ENCODE data around the gene CUX1.

Gene CUX1

DNA sequence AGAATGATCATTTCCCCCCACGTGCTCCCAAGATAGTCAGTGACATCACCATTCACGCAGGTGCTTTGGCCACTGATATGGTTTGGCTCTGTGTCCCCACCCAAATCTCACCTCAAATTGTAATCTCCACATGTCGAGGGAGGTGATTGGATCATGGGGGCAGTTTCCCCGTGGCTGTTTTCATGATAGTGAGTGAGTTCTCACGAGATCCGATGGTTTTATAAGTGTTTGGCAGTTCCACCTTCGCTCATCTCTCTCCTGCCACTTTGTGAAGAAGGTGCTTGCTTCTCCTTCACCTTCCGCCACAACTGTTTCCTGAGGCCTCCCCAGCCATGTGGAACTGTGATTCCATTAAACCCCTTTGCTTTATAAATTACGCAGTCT, 263.8 kb downstream of the CUX1 start:
- no peak for DNase-seq

DNA sequence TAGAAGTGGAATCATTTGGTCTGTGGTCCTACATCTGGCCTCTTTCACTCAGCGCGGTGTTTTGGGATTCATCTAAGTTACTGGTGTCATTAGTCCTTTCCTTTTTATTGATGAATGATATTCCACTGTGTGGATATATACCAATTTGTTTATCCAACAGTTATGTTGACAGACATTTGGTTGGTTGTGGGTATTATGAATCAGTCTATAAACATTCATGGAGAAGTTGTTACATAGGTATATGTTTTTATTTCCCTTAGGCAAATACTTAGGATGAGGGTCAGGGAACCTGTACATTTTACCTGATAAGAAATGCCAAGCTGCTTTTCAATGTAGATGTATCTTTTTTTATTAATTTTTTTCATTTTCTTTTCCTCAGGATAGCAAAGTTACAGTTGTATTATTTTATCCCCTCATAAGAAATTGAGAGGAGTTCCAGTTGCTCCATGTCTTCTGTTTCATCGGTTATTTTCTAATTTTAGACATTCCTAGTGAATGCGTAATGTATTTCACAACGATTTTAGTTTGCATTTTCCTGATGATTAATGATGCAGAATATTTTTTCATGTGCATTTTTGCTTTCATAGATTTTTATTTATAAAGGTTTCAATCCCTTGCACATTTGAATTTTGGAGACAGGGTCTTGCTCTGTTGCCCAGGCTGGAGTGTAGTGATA, 265.4 kb downstream of the CUX1 start:
- no peak for DNase-seq

DNA sequence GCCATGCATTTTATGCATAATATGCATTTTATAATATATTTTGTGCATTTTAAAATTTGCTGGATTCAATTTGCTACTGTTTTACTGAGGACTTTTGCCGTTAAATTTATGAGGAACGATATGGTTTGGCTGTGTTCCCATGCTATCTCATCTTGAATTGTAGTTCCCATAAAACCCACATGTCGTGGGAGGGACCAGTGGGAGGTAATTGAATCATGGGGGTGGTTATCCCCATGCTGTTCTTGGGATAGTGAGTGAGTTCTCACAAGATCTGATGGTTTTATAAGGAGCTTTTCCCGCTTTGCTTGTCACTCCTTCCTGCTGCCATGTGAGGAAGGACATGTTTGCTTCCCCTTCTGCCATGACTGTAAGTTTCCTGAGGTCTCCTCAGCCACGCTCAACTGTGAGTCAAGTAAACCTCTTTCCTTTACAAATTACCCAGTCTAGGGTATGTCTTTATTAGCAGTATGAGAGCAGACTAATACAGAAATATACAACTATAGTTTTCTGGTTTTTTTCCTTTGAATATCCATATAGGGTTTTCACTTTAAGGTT, 267.9 kb downstream of the CUX1 start:
- DNase-seq, result no peak

DNA sequence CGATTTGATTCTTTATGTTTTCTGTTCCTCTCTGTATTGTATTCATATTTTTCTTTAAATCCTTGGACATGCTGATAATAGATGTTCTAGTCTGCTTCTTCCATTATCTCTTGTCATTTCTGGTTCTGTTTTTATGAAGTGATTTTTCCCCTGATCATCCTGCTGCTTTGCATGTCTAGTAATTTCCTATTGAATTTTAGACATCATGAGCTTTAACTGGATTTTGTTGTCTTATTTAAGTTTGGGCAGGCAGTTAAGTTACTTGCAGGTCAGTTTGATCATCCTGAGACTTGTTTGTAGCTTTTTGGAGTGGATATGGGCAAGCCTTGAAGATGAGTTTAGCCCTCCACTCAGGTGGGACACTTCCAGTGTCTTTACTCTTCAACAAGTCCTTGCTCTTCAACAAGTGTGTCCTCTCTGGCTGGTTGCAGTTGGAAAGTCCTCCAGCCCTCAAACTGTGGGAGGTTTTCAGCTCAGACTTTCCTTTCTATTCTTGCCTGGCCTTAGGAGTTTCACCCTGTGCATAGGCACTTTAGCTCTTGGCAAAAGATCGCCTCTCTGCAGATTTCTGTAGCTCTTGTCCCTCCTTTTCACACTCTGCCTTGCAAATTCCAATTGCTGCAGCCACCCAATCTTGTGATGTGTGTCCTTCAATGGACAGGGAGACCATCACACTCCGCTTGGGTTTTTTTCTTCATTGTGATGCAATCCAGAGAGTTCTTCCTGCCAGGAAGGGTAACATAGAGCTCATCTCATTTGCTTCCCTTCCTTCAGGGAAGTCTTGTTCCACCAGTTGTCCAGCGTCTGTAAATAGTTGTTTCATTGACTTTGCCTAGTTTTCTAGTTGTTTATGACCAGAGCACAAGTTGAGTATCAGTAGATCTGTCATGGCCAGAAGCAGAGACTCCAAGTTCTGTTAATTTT, 272.0 kb downstream of the CUX1 start:
- DNase-seq, result no peak

DNA sequence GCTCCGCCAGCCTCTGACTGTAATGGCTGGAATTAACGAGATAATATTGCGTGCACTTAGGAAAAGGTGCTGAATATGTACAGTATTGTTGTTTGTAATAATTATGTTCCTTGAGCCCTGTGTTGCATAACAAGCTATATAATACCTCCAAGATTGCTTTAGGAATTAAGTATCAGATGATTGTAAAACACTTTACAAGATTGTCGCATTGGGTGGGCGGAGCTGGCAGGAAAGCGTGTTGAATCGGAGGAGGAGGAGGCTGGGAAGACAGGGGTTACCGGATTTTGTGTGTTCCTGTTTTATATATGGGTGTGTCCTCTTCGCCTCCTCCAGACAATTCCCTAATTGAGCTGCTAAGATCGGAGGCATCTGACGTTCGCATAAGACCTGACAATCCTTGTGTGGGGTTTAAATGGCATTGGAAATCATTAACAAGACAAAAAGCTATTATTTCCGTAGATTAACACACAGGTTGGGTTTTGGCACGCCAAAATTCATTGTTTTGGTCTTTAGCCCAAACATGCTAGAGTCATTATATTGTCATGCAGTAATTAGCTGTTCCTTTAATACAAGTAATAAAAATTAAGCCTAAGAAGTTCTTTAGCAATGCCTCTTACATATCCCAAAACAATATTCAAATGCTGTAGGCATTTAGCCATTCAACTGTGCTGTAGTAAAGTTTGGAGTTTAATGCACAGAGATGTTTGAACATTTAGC, 276.3 kb downstream of the CUX1 start:
- no peak for DNase-seq

DNA sequence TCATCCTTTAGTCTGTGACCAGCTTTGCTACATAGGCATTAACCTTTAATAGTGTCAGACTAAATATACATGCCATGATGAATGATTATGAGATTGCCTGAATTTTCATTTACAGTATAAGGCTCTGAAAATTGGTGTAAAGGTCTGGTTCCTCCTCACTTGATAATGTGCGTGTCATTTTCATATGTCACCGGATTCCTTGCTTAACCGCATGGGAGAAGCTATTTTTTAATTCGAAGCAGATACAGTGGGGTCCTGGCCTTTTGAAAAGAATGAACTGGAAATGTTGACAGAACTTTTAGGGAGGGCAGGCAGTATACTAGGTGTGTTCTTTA, 276.9 kb downstream of the CUX1 start:
- no peak for DNase-seq

DNA sequence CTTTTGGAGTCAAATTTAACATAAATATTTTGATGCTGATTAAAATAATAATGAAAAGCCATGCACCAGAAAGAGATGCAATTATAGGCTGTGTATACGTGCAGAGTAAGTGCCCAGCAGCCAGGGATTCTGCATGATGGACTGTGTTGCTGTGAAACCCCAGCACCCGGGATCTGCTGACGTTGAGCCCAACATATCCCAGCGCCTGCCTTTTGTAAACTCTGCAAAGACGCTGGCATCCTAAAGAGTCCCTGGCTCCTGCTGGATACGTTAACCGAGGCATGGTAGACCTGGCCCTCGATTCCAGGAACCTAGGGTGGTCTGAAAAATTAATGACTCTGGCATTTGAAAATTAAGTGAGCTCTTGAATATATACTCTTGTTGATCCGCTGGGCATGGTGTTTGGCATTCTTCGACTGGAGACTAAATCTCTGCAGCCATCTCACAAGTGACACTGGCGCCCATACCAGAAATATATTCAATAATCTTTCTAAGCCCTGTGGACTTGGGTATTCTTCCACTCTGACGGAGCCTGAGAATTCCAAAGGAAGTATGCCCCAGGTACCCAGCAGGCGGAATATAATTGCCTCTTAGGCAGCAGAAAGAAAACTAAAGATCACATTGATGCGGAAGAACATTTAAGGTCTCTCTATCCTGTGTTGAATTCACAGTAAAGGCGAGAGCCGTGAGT, 278.0 kb downstream of the CUX1 start:
- no peak for DNase-seq

DNA sequence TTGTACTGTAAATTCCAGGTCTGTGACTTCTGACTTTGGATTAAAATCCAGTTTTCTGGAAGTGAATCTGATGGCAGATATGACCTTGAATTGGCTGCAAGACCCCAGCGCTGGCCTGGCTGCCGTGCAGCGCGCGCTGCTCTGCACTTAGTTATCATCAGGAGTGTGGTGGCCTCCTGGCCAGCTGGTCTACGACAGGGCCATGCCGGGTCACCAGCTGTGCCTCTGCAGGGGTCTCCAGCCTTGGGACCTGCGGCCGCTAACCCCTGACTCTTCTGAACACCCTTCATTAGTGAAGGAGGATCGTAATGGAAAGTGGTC, 278.5 kb downstream of the CUX1 start:
- DNase-seq, result no peak

DNA sequence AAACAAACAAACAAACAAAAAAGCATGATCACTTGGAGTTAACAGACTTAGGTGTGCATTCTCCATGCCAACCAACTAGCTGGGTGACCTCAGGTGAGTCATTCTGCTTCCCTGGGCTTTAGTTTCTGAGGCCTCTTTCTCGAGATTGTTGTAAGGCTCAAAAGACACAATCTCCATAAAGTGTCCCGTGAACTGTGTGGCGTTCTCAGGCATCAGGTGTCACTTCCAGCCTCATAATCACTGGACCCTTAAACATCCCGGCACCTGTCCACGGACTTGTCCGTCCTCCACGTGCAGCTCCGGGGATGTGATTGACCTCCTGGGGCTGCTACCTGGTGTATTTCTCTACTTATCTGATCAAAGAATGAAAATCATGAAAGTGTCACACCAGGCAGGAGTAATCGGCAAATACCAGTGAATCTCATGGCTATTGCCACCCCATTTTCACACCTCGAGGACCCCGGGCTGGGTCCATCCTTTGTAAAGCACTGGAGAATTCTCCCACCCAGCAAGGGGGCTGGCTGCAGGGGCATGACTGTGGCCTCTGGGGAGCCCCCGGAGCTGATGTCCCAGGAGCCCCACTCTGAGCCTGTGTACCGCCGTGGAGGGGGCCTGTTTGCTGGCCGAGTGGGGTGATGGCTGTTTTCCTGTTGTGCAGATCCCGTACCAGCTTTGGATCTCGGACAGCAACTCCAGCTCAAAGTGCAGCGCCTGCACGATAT, 279.4 kb downstream of the CUX1 start:
- no peak for DNase-seq

DNA sequence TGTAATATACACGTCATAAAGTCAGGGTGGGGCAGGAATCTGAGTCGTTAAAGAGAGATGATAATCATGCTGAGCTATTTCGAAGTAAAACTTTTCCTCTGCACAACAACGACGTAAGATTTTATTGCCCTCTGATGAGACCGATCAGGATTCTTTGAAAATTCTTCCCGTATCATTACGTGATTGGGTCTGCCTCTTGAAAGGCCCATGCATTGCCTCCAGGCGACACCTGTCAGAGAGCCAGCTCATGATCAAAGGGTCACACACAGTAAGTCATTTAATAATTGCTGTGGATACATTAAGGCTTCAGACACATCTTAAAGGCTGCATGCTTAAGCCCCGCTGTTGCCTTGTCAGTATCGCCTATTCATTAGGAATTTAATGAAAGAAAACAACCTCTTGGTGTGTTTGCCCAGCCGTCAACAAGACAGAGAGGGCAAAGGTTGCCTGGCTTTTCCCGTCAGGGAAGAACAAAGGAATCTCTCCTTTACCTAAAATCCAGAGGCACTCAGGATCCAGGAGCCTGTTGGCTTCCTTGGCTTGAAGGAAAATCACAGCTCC, 280.3 kb downstream of the CUX1 start:
- no peak for DNase-seq

DNA sequence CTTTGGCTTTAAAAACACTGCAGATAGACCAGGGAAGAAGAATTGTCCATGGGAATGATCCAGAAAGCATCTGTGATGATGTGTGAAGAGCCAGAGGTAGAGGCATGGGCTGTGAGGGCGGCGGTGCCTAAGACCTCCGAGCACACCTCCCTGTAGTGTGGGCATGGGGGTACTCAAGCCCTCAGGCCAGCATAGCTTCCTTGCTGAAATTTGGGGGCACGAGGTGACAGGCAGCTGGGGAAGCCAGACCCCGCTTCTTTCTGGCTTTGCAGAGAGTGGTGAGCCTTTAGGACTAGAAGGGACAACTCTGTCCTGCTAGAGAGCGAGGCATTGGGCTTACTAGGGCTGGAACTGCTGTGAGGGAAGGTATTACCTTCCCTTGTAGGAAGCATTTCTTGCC, 281.6 kb downstream of the CUX1 start:
- no peak for DNase-seq

DNA sequence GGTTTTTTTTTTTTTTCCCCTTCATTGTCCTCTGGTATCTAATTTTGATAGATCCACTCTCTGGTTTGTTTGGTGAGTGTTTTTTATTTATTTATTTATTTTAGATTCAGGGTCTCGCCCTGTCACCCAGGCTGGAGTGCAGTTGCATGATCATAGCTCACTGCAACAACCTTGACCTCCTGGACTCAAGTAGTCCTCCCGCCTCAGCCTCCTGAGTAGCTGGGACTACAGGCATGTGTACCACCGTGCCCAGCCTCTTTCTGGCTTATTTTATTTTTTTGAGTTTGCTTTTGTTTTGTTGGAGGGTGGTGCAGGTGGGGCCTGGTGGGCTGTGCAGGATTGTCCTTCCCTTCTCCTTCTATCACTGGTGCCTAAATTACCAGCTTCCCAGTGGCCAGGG, 282.0 kb downstream of the CUX1 start:
- no peak for DNase-seq

DNA sequence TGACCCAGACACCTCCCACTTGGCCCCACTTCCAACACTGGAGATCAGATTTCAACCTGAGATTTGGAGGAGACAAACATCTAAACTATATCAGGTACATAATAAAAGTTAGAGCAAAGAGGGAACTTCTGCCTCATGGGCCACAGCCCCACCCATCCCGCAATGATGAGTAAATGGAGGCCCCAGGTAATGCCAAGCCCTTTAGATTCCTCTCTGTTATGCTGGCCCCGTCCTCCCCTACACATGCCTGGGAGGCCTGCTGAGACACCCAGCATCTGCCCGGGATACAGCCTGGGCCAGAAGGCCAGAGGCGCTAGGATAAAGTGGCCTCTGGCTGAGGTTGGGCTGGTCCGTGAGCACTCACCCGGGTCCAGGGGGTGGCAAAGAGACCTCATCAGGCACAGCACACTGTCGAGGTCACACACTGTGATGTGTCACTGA, 283.7 kb downstream of the CUX1 start:
- DNase-seq, result no peak

DNA sequence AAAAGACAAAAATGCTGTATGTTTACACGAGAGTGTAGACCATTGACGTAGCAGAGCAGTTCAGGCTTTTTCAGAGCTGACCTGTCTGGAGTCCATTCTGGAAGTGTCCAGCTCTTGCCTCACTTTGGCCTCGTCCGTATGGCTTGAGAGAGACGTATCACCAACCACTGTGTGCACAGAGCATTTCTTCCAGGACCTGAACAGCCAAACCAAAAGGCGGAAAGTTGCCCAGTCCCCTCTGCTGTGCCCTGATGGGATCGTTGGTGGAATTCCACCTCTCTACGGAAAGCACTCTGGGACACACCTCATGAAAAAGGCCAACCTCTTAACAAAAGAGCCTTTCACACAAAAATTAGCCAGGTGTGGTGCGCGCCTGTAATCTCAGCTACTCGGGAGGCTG, 284.5 kb downstream of the CUX1 start:
- no peak for DNase-seq

DNA sequence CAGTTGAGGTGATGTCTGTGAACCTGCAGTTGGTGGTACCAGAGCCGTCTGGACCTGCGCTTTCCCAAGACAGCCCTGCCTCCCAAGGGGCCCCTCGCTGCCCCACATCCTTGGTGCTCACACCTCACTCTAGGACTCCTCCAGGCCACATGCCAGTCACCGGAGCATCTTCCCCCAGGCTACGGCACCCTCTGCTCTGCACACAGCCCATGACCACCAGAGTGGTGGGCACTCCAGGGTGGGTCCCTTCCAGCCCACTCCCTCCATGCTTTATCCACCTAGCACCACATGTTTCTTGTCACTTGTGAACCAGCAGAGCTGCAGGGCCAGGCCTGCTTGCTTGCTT, 285.6 kb downstream of the CUX1 start:
- no peak for DNase-seq

DNA sequence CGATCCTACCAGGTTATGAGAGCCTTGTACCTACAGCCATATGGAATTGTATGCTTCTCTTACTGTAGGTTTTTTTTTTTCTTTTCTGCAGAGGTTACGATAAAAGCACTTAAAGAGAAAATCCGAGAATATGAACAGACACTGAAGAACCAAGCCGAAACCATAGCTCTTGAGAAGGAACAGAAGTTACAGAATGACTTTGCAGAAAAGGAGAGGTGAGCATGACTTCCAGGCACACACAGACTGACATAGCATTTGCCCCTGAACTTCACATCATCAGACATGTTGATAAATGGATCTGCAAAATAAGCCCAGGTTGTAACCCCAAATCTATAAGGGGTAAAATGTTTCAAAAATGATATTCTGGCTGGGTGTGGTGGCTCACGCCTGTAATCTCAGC, 286.8 kb downstream of the CUX1 start:
- DNase-seq, result no peak

DNA sequence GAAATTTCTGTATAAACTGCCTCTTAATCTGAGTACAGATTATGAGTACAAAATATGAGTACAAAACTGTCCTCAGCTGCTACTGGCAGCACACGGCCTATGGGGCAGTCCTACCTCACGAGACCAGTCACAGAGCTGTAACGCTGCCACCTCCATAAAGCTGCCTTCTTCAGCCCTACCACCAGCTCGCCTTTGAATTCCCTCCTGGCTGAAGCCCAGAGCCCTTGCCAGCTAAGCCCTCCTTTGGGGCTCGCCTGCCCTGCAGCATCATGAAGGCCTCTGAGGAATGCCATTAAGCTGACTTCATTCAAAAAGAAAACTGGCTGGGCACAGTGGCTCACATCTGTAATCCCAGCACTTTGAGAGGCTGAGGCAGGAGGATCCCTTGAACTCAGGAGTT, 289.2 kb downstream of the CUX1 start:
- no peak for DNase-seq

DNA sequence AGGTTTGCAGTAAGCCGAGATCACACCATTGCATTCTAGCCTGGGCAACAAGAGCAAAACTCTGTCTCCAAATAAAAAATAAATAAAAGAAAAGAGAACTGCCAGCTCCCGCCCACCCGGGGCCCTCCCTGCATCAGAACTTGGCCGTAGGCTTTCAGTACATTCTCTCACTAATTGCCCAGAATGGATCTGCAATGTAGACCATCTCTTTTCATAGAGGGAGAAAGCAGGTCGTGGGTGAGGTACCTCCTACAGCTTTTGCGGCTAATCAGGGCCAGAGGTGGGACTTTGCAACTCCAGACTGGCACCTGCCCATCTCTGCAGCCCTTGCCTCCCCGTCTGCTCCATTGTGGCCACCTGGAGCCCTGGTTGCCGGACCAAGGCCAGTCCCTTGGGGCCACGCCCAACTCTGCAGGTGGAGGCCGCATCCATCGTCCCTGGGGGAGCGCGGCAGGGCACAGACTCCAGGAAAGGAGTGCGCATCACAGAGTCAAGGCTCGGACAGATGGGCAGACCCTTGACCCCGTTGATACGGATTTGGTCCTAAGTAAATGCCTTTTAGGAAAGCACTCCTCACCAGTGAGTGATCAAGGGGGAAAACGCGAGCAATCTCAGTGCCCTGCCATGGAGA, 290.2 kb downstream of the CUX1 start:
- DNase-seq, result no peak

DNA sequence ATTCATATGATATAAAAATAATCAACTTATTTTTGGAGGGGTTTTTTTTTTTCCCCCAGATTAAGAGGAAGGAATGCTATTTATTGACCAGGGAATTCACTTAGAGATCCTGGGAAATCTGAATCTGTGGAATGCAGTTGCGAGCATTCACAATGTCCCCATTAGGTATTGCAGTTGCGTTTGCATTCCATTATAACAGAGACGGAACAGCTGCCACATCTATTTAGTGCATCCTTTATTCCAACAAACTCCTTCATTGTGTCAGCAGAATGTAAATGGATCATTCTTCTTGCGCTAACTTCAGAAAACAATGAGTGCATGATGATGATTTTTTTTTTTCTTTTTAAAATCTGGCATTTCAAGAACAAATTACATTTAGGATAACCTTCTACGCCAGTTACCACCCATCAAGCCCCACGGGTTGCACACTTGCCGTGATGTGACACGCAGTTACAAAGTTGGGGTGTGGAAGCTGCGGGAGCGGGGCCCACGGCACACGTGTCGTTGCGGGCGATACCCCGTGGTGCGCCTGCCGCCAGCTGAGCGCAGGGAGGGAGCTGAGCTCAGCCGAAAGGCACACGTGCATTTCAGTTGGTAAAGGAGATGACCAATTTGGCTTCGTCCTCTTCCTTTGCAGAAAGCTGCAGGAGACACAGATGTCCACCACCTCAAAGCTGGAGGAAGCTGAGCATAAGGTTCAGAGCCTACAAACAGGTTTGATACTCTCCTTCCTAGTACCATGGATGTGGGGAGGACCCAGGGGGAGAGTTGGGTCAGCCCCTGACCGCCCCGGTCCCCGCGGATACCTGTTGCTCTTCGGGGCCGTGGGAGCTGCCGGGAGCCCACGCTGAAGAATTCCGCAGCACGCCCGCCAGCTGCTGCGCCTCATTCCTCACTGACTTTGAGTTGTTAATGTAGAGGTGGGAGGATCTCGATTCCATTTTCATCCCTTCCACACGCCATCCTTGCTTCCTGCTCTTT, 293.9 kb downstream of the CUX1 start:
- no peak for DNase-seq

DNA sequence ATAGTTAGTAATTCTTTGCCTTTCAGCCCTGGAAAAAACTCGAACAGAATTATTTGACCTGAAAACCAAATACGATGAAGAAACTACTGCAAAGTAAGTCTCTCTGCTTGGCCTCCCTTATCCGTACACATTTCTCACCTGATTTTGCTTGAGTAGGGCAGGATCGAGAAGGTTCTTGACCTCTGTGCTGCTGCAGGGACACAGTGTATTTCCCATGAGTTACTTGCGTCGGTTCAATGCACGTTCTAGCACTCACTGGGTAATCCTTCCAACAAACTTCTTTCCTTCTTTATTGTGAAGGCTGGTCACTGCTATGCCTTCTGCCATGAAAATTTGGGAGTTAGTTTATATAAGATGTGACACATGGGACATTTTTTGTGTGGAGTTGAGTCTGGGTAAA, 297.8 kb downstream of the CUX1 start:
- DNase-seq, result no peak
